Brain microvascular endothelial cell (primary cell): ENCODE data around the gene ADAM11.

Experiments
- DNase-seq: peaks from one replicate; pipeline ENCODE4 v3.0.0-alpha.2; 2020
- H3K27ac ChIP-seq: fragments of 250-450 bp; sonication (Bioruptor Pico); 2 replicates; pipeline ENCODE4 v1.5.1; 2020; ENCODE audit warnings: mild to moderate bottlenecking, moderate library complexity
- H3K27me3 ChIP-seq: fragments of 250-450 bp; sonication (Bioruptor Pico); replicated peaks from 2 replicates; pipeline ENCODE4 v1.5.1; 2020; ENCODE audit warnings: mild to moderate bottlenecking
- H3K36me3 ChIP-seq: fragments of 250-450 bp; sonication (Bioruptor Pico); replicated peaks from 2 replicates; pipeline ENCODE4 v1.5.1; 2020; ENCODE audit warnings: mild to moderate bottlenecking
- H3K4me3 ChIP-seq: 2 replicates; pipeline ENCODE4 v1.5.1; 2011; ENCODE audit warnings: low read depth, mild to moderate bottlenecking, control low read depth, low read length, moderate library complexity
- CTCF ChIP-seq: IDR thresholded peaks from 2 replicates; pipeline ENCODE4 v1.5.1; 2011; ENCODE audit warnings: low read depth, mild to moderate bottlenecking, moderate library complexity, low read length, control low read depth, inconsistent platforms; ENCODE audit errors: missing control alignments
- in situ Hi-C: cut with HindIII; loops from 2 replicates; pipeline ENCODE4 v1.10.0; 2017; ENCODE audit warnings: low sequenced_read_pairs, low pct_ligation_motif_present

The ADAM11 gene

GRCh38 chr17:44830359-44831288 is 71.8 kb downstream of the ADAM11 start:
- Histone ChIP-seq H3K36me3 (peaks cover 3% of the 10 kb centered on the region), H3K27me3 (no peaks in the 10 kb centered on the region), H3K27ac (peak overlapping the region; percentile 47), H3K4me3 (peak overlapping the region; percentile 75)
- TF ChIP-seq CTCF = no peak
- DNase-seq = no peak
- in situ Hi-C loops = no loop called here

- no peak for TF ChIP-seq CTCF
- in situ Hi-C loops = no loop called here
- Histone ChIP-seq H3K4me3 (no peak overlapping the region), H3K36me3 (no peaks in the 10 kb centered on the region), H3K27ac (no peak overlapping the region), H3K27me3 (no peaks in the 10 kb centered on the region)
- DNase-seq = no peak
Observed at GRCh38 chr17:44831371-44831770, 72.6 kb downstream of the ADAM11 start.
